Measurements from ENCODE around the gene MANBA. TPM values are rescaled to one million over a fixed set of nuclear protein-coding genes. Genes with fewer than 3 reads are reported as not detected.

MANBA gene
- total RNA-seq, 2 donors from 2014 or later, result 16.3 to 21.8 TPM

DNA sequence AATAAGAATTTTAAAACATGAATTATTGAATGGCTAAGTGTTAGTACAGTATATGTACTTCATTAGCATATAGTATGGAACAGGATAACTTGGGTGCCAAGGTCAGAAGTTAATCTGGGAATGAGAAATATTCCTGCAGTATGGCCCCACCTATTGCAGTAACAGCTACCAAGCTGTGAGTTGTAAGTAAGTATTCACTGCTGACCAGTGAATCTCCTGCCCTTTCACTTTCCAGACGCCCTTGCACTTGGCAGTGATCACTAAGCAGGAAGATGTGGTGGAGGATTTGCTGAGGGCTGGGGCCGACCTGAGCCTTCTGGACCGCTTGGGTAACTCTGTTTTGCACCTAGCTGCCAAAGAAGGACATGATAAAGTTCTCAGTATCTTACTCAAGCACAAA lies 154.5 kb downstream of the MANBA start:
- TF ChIP-seq, protein P1, sequence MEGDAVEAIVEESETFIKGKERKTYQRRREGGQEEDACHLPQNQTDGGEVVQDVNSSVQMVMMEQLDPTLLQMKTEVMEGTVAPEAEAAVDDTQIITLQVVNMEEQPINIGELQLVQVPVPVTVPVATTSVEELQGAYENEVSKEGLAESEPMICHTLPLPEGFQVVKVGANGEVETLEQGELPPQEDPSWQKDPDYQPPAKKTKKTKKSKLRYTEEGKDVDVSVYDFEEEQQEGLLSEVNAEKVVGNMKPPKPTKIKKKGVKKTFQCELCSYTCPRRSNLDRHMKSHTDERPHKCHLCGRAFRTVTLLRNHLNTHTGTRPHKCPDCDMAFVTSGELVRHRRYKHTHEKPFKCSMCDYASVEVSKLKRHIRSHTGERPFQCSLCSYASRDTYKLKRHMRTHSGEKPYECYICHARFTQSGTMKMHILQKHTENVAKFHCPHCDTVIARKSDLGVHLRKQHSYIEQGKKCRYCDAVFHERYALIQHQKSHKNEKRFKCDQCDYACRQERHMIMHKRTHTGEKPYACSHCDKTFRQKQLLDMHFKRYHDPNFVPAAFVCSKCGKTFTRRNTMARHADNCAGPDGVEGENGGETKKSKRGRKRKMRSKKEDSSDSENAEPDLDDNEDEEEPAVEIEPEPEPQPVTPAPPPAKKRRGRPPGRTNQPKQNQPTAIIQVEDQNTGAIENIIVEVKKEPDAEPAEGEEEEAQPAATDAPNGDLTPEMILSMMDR (IDR thresholded peaks at IDR 0.05), result no peak
- Histone ChIP-seq H3K9me3 (no peaks in the 10 kb centered on the region), H3K36me3 (peaks cover 16% of the 10 kb centered on the region), H3K27me3 (no peaks in the 10 kb centered on the region), H3K4me3 (no peak overlapping the region), H3K4me1 (no peaks in the 10 kb centered on the region), H3K27ac (no peak overlapping the region), H3K9ac (ENCODE audit: low read depth in 2 of 2, low read length in 2 of 2) (no peak overlapping the region)
- intact Hi-C loops (cut with DNase I), result no loop called here
- DNase-seq, result no peak

DNA sequence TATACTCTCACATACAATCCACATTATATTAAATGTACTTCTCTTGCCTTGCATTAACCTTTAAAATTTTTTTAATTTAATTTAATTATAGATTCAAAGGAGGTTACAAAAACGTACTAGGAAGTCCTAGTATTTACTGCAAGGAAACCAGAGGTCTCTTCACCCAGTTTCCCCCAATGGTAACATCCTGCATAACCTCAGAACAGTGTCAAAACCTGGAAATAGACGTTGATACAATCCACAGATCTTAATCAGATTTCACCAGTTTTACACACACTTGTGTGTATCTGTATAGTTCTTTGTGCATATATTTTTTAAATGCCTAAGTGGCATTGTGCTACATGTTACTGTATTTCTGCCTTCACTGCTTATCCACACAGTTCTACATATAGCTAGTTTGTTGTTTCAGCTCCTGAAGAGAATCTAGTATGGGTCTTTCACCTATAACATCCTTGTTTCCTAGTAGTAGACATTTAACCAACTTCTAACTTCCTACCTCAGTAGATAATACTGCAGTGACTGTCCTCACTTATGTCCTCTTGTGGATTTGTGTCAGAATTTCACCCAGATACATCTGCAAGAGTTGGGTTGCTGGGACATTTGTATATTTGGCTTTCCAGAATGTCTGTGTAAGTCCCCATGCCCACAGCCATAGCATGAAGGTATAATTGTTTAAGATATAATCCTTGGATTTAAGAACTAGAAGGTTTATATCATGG lies 156.4 kb downstream of the MANBA start:
- H3K4me3 ChIP-seq, result no peak overlapping the region
- no peaks in the 10 kb centered on the region for H3K4me1 ChIP-seq
- H3K36me3 ChIP-seq, result peaks cover 15% of the 10 kb centered on the region
- H3K9ac ChIP-seq (ENCODE audit: low read depth in 2 of 2, low read length in 2 of 2), result no peak overlapping the region
- intact Hi-C loops (cut with DNase I), result no loop called here
- no peak for DNase-seq
- TF ChIP-seq, protein P1 (IDR thresholded peaks at IDR 0.05), result no peak
- no peaks in the 10 kb centered on the region for H3K27me3 ChIP-seq
- no peak overlapping the region for H3K27ac ChIP-seq
- no peaks in the 10 kb centered on the region for H3K9me3 ChIP-seq

- intact Hi-C loops (cut with DNase I), result no loop called here
- Histone ChIP-seq H3K4me3 (no peak overlapping the region), H3K9me3 (no peaks in the 10 kb centered on the region), H3K9ac (ENCODE audit: low read depth in 2 of 2, low read length in 2 of 2) (no peak overlapping the region), H3K27ac (no peak overlapping the region), H3K4me1 (no peaks in the 10 kb centered on the region), H3K36me3 (peaks cover 7% of the 10 kb centered on the region), H3K27me3 (no peaks in the 10 kb centered on the region)
- DNase-seq, result no peak
- TF ChIP-seq, protein P1 (IDR thresholded peaks at IDR 0.05), result no peak
Measured at GRCh38 chr4:102601586-102602227, 159.1 kb downstream of the MANBA start.

DNA sequence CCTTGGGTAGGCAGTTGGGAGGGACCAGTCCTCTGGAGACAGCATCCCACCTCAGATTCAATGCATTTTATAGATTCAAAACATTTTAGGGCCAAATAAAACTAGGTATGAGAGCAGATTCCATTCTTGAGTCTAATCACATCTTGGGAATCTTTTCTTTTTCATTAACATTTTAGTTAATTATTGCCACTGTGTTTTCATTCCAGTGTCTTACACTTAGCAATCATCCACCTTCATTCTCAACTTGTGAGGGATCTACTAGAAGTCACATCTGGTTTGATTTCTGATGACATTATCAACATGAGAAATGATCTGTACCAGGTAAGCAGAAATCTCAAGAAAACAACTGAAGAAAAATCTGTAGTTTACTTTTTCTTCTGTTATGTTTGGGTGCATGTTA lies 160.1 kb downstream of the MANBA start:
- no peak for DNase-seq
- H3K4me1 ChIP-seq, result no peaks in the 10 kb centered on the region
- H3K27me3 ChIP-seq, result no peaks in the 10 kb centered on the region
- no peak overlapping the region for H3K27ac ChIP-seq
- TF ChIP-seq, protein P1 (IDR thresholded peaks at IDR 0.05), result no peak
- H3K9ac ChIP-seq (ENCODE audit: low read depth in 2 of 2, low read length in 2 of 2), result no peak overlapping the region
- H3K36me3 ChIP-seq, result peaks cover 5% of the 10 kb centered on the region
- H3K4me3 ChIP-seq, result no peak overlapping the region
- intact Hi-C loops (cut with DNase I), result no loop called here
- H3K9me3 ChIP-seq, result no peaks in the 10 kb centered on the region

GRCh38 chr4:102599886-102600285 lies 160.9 kb downstream of the MANBA start:
- Histone ChIP-seq H3K9ac (ENCODE audit: low read depth in 2 of 2, low read length in 2 of 2) (no peak overlapping the region), H3K36me3 (peaks cover 5% of the 10 kb centered on the region), H3K4me1 (no peaks in the 10 kb centered on the region), H3K27ac (no peak overlapping the region), H3K27me3 (no peaks in the 10 kb centered on the region), H3K4me3 (no peak overlapping the region), H3K9me3 (no peaks in the 10 kb centered on the region)
- DNase-seq, result no peak
- intact Hi-C loops (cut with DNase I), result no loop called here
- TF ChIP-seq, protein P1 (IDR thresholded peaks at IDR 0.05), result no peak

Data from colonic mucosa (tissue), 4 donors.